Keratinocyte (primary cell): ENCODE results near the gene ZBTB20.

Experiments
- EZH2 ChIP-seq: IDR thresholded peaks from one replicate; pipeline ENCODE4 v1.6.1; 2012; ENCODE audit warnings: inconsistent platforms, mild to moderate bottlenecking, low read length, moderate library complexity
- TF ChIP-seq, protein P1 (sequence below), 3 experiments: IDR thresholded peaks in 1 of 3; conservative IDR thresholded peaks in 1 of 3; optimal IDR thresholded peaks in 1 of 3; 2 replicates in 2 of 3; 3 replicates in 1 of 3; pipeline versions ENCODE3 to v1.5.1; 2011; ENCODE audit warnings: low read length in 3 of 3, mild to moderate bottlenecking in 3 of 3, moderate library complexity in 2 of 3, control low read depth in 1 of 3, inconsistent platforms in 1 of 3; ENCODE audit not compliant: insufficient read depth in 2 of 3; ENCODE audit errors: extremely low read depth in 1 of 3

DNA sequence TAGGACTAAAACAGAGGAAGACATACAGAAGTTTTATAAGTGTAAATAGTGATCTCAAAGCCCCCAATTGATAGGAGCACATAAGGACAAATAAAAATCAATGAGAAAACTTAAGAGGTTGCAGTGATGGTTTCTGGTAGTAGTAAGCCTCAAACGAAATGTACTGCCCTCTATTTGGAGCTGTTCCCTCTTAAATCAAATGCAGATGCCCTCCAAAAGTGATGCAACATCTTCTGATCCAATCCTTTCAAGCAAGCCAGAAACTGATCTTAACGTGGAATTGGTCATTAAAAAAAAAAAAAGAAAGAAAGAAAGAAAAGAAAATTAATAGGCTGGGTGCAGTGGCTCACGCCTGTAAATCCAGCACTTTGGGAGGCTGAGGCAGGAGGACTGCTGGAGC, 259.3 kb downstream of the ZBTB20 start:
- TF ChIP-seq, protein P1, sequence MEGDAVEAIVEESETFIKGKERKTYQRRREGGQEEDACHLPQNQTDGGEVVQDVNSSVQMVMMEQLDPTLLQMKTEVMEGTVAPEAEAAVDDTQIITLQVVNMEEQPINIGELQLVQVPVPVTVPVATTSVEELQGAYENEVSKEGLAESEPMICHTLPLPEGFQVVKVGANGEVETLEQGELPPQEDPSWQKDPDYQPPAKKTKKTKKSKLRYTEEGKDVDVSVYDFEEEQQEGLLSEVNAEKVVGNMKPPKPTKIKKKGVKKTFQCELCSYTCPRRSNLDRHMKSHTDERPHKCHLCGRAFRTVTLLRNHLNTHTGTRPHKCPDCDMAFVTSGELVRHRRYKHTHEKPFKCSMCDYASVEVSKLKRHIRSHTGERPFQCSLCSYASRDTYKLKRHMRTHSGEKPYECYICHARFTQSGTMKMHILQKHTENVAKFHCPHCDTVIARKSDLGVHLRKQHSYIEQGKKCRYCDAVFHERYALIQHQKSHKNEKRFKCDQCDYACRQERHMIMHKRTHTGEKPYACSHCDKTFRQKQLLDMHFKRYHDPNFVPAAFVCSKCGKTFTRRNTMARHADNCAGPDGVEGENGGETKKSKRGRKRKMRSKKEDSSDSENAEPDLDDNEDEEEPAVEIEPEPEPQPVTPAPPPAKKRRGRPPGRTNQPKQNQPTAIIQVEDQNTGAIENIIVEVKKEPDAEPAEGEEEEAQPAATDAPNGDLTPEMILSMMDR (optimal IDR thresholded peaks at IDR 0.05 in 1 of 3, IDR thresholded peaks at IDR 0.05 in 1 of 3, conservative IDR thresholded peaks at IDR 0.05 in 1 of 3; ENCODE audit: extremely low read depth in 1 of 3, insufficient read depth in 2 of 3, low read length in 3 of 3) = no peak
- TF ChIP-seq EZH2 = no peak
